Sigmoid colon (tissue), 7 donors: ENCODE results near the gene MRPL41. TPM values are rescaled to one million over a fixed set of nuclear protein-coding genes. Genes with fewer than 3 reads are reported as not detected.

Experiments used
- DNase-seq: peaks from one replicate; pipeline ENCODE4 v3.0.0-alpha.2; 2019
- H3K27ac ChIP-seq, 4 donors: fragments of 200-600 bp; sonication (generic); one replicate each; pipeline ENCODE4 v1.5.1; 2016 to 2019; ENCODE audit warnings: mild to moderate bottlenecking in 1 of 4
- H3K27me3 ChIP-seq, 3 donors: fragments of 200-600 bp; sonication (generic); one replicate each; pipeline ENCODE4 v1.5.1; 2019; ENCODE audit warnings: mild to moderate bottlenecking in 1 of 3
- H3K36me3 ChIP-seq, 4 donors: fragments of 200-600 bp; sonication (generic); one replicate each; pipeline ENCODE4 v1.5.1; 2016 to 2019
- H3K4me1 ChIP-seq, 4 donors: fragments of 200-600 bp; sonication (generic); one replicate each; pipeline ENCODE4 v1.5.1; 2017 to 2019
- H3K4me3 ChIP-seq, 4 donors: fragments of 200-600 bp; sonication (generic); one replicate each; pipeline ENCODE4 v1.5.1; 2017 to 2019; ENCODE audit warnings: mild to moderate bottlenecking in 2 of 4, moderate library complexity in 1 of 4
- H3K9me3 ChIP-seq, 4 donors: fragments of 200-600 bp in 3 of 4; sonication (generic) in 3 of 4; one replicate each; pipeline versions ENCODE4 v1.5.1 to v1.6.1; 2013 to 2019
- EP300 ChIP-seq, 4 donors: sonication (generic); formaldehyde crosslinking; IDR thresholded peaks; one replicate each; pipeline ENCODE4 v1.6.1; 2017; ENCODE audit warnings: antibody characterized with exemption in 4 of 4
- POLR2A ChIP-seq, 2 donors: fragments of 450-650 bp; IDR thresholded peaks; one replicate each; pipeline ENCODE4 v1.6.1; 2016; ENCODE audit warnings: antibody characterized with exemption in 2 of 2, mild to moderate bottlenecking in 2 of 2, moderate library complexity in 2 of 2
- POLR2AphosphoS5 ChIP-seq, 4 donors: sonication (generic); formaldehyde crosslinking; IDR thresholded peaks; one replicate each; pipeline ENCODE4 v1.6.1; 2017; ENCODE audit warnings: antibody characterized with exemption in 4 of 4
- WGBS, 2 donors: extraction: QIAGEN DNeasy Blood & Tissue Kit; methylation state at CpG; one replicate each; pipeline ENCODE4 v1.1.7; 2013; 5-methylcytosine and 5-hydroxymethylcytosine counted together
- intact Hi-C: fragments of 100-400 bp; cut with DNase I; formaldehyde crosslinking; loops from one replicate; pipeline ENCODE4 v1.15.1; 2023
- polyA plus RNA-seq, 3 donors: library from polyadenylated mRNA; stranded (reverse); fragments of 200-250 nt; gene quantifications; one replicate each; pipeline ENCODE4 v1.2.3, GENCODE V29; 2013
- total RNA-seq, 4 donors: library from RNA; depleted of rRNA; stranded (reverse); fragments of >200 nt; gene quantifications; one replicate each; pipeline ENCODE4 v1.1.0, GENCODE V29; 2016
- TF ChIP-seq, protein P1 (sequence below), 4 experiments: fragments of 450-650 bp in 3 of 4; fragments of 200-600 bp in 1 of 4; IDR thresholded peaks; one replicate each; pipeline ENCODE4 v1.5.1; 2016 to 2019; ENCODE audit warnings: antibody characterized with exemption in 4 of 4, mild to moderate bottlenecking in 3 of 4, moderate library complexity in 2 of 4
- donor health status: healthy with polysubstance abuse.
- donor health status: Bipolar disorder and iron deficiency.
- donor health status: healthy.

MRPL41 gene
- total and polyA plus RNA-seq, 7 donors = 38.5 to 162 (median 73.1) TPM

DNA sequence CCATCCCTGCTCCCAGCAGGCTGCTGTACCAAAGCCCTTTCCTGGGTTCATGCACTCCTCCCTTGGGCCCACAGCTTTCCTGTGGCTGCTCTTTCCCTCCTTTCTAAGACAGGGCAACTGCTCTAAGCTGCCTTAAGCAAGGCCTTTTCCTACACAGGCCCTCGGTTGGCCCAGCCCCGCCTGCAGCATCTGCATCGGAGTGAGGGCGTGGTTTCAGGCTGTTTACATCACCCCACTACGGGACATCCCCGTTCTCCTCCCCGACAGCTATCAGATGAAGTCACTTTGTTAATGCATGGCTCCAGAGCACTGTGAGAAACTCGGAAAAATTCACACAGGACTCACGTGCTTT, 23.7 kb downstream of the MRPL41 start:
- Histone ChIP-seq H3K4me3 (no peak overlapping the region), H3K9me3 (no peaks in the 10 kb centered on the region), H3K27ac (no peak overlapping the region), H3K27me3 (no peaks in the 10 kb centered on the region), H3K36me3 (peaks cover 5 to 59% (median 19%) of the 10 kb centered on the region in 4 donors), H3K4me1 (peaks cover 0 to 47% (median 34%) of the 10 kb centered on the region in 4 donors)
- no peak for DNase-seq
- WGBS, 2 donors = 47 to 71% methylated on average over 9 of the region's 9 CpGs
- TF ChIP-seq POLR2A (IDR thresholded peaks at IDR 0.05) (no peak), POLR2AphosphoS5 (IDR thresholded peaks at IDR 0.05) (no peak), EP300 (IDR thresholded peaks at IDR 0.05) (no peak)
- TF ChIP-seq, protein P1, sequence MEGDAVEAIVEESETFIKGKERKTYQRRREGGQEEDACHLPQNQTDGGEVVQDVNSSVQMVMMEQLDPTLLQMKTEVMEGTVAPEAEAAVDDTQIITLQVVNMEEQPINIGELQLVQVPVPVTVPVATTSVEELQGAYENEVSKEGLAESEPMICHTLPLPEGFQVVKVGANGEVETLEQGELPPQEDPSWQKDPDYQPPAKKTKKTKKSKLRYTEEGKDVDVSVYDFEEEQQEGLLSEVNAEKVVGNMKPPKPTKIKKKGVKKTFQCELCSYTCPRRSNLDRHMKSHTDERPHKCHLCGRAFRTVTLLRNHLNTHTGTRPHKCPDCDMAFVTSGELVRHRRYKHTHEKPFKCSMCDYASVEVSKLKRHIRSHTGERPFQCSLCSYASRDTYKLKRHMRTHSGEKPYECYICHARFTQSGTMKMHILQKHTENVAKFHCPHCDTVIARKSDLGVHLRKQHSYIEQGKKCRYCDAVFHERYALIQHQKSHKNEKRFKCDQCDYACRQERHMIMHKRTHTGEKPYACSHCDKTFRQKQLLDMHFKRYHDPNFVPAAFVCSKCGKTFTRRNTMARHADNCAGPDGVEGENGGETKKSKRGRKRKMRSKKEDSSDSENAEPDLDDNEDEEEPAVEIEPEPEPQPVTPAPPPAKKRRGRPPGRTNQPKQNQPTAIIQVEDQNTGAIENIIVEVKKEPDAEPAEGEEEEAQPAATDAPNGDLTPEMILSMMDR (IDR thresholded peaks at IDR 0.05) = no peak
- intact Hi-C loops = loop anchor here (5.0 kb wide), 1 partner anchor 42 kb away; the partner anchor contains the start of gene EHMT1

GRCh38 chr9:137575716-137576411, 24.2 kb downstream of the MRPL41 start:
- TF ChIP-seq POLR2A (IDR thresholded peaks at IDR 0.05) (no peak), POLR2AphosphoS5 (IDR thresholded peaks at IDR 0.05) (no peak), EP300 (IDR thresholded peaks at IDR 0.05) (no peak)
- TF ChIP-seq, protein P1 (IDR thresholded peaks at IDR 0.05) = no peak
- DNase-seq = no peak
- WGBS, 2 donors = 81 to 88% methylated on average over 12 of the region's 12 CpGs
- peaks cover 5 to 54% (median 19%) of the 10 kb centered on the region in 4 donors for H3K36me3 ChIP-seq
- no peak overlapping the region for H3K27ac ChIP-seq
- H3K9me3 ChIP-seq = no peaks in the 10 kb centered on the region
- intact Hi-C loops = loop anchor here (5.0 kb wide), 1 partner anchor 41 kb away; the partner anchor contains the start of gene EHMT1
- H3K27me3 ChIP-seq = no peaks in the 10 kb centered on the region
- H3K4me3 ChIP-seq = no peak overlapping the region
- peaks cover 0 to 50% (median 35%) of the 10 kb centered on the region in 4 donors for H3K4me1 ChIP-seq

DNA sequence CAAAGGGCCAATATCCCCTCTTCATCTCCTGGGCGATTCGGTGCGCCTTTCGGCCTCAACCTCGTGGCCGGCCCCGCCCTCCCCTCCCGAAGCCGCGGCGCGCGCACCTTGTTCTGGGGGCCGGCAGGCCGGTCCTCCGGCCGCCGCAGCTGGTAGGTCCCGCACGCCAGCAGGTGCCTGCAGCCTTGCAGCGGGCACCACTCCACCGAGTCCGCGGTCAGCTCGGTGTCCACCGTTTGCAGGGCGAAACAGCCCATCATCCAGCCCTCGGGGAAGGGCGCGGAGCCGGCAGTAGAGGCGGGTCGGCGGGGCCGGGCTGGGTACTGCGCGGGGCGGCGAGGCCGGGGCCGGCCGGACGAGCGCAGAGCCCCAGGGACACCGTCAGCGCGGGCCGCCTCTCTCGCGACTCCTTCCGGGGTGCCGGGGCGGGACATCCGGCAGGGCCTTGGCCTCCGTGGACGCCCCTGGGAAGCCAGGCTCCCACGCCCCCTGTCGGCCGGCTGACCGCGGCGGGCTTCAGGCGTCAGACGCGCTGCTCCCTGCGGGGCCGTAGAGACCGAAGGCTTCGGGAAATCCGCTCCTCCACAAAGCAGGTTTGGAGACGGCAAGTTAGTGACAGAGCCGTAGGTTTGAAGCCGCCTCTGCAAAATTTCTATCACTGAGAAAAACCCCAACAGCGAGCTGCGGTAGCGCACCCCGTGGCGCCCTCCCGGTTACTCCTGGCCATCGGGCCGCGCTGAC, 27.0 kb downstream of the MRPL41 start, which contains the start of gene DPH7:
TSS of gene DPH7 (minus strand) at position 408 of the 741 bp plus-strand sequence. CDS start at position 260, 148 bp downstream.
- DNase-seq = peak; percentile 96
- Histone ChIP-seq H3K27me3 (no peaks in the 10 kb centered on the region), H3K4me3 (peak within 1 kb of the TSS; percentile 78 to 98 (median 87)), H3K27ac (peak within 1 kb of the TSS; percentile 87 to 89 (median 88)), H3K4me1 (peaks cover 0 to 50% (median 35%) of the 10 kb centered on the region in 4 donors), H3K9me3 (no peaks in the 10 kb centered on the region), H3K36me3 (peaks cover 0 to 50% (median 12%) of the 10 kb centered on the region in 4 donors)
- intact Hi-C loops = loop anchor here (1.0 to 5.0 kb wide), 2 partner anchors 26 to 39 kb away; partner anchors contain the start of gene EHMT1
- TF ChIP-seq POLR2A (IDR thresholded peaks at IDR 0.05) (peak in 1 of 2 donors; percentile 22), EP300 (IDR thresholded peaks at IDR 0.05) (no peak), POLR2AphosphoS5 (IDR thresholded peaks at IDR 0.05) (peak; percentile 54 to 83 (median 76))
- TF ChIP-seq, protein P1 (IDR thresholded peaks at IDR 0.05) = peak; percentile 75 to 91 (median 81)
- 2 to 3% methylated on average over 82 of the region's 82 CpGs for WGBS, 2 donors

DNA sequence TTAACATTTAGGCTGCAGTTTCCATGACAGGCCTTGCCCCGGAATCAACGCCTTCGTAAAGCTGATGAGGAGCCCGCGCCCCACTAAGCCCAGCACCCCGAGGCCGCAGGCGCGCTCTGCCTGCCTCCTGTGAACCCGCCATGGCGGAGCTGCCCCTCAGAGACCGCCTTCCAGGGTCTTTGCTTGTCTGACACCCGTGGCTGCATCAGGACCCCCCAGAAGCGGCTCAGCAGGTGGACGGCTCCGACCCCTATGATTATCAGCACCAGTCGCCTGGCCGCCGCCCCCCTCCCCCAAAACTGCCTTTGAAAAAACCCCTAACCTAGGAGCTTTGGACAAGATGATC, 27.6 kb downstream of the MRPL41 start:
- H3K27ac ChIP-seq = peak overlapping the region; percentile 87 to 89 (median 88)
- intact Hi-C loops = loop anchor here (5.0 kb wide), 1 partner anchor 38 kb away; the partner anchor contains the start of gene EHMT1
- TF ChIP-seq, protein P1 (IDR thresholded peaks at IDR 0.05) = no peak
- TF ChIP-seq POLR2AphosphoS5 (IDR thresholded peaks at IDR 0.05) (no peak), EP300 (IDR thresholded peaks at IDR 0.05) (no peak), POLR2A (IDR thresholded peaks at IDR 0.05) (no peak)
- no peak for DNase-seq
- peaks cover 0 to 50% (median 10%) of the 10 kb centered on the region in 4 donors for H3K36me3 ChIP-seq
- peaks cover 0 to 50% (median 35%) of the 10 kb centered on the region in 4 donors for H3K4me1 ChIP-seq
- no peaks in the 10 kb centered on the region for H3K27me3 ChIP-seq
- WGBS, 2 donors = 49 to 52% methylated on average over 19 of the region's 19 CpGs
- no peaks in the 10 kb centered on the region for H3K9me3 ChIP-seq
- H3K4me3 ChIP-seq = peak overlapping the region; percentile 78 to 98 (median 87)
